ENCODE results near the gene RCOR2.

Gene RCOR2

GRCh38 chr11:63939397-63939891 is 22.5 kb upstream of the RCOR2 start:
- DNase-seq (ENCODE audit: extremely low read depth, low read depth), result no peak
- TF ChIP-seq CTCF (IDR thresholded peaks at IDR 0.05; ENCODE audit: low read depth, low read length, missing control alignments), result no peak
- H3K4me3 ChIP-seq (replicated peaks; ENCODE audit: low read depth, low read length), result peak overlapping the region; percentile 83

GRCh38 chr11:63938479-63939396 is 21.8 kb upstream of the RCOR2 start, which contains the start of gene NAA40:
Gene NAA40 (plus strand): TSS chr11:63939002. CDS start chr11:63939097, 95 bp downstream.
- TF ChIP-seq CTCF (IDR thresholded peaks at IDR 0.05; ENCODE audit: low read depth, low read length, missing control alignments), result no peak
- peak; percentile 75 for DNase-seq (ENCODE audit: extremely low read depth, low read depth)
- H3K4me3 ChIP-seq (replicated peaks; ENCODE audit: low read depth, low read length), result peak within 1 kb of the TSS; percentile 83

GRCh38 chr11:63937713-63938478 is 20.9 kb upstream of the RCOR2 start:
- no peak for TF ChIP-seq CTCF (IDR thresholded peaks at IDR 0.05; ENCODE audit: low read depth, low read length, missing control alignments)
- peak overlapping the region; percentile 83 for H3K4me3 ChIP-seq (replicated peaks; ENCODE audit: low read depth, low read length)
- no peak for DNase-seq (ENCODE audit: extremely low read depth, low read depth)

GRCh38 chr11:63933459-63933858 is 16.5 kb upstream of the RCOR2 start:
- no peak overlapping the region for H3K4me3 ChIP-seq (replicated peaks; ENCODE audit: low read depth, low read length)
- no peak for DNase-seq (ENCODE audit: extremely low read depth, low read depth)
- TF ChIP-seq CTCF (IDR thresholded peaks at IDR 0.05; ENCODE audit: low read depth, low read length, missing control alignments), result no peak

GRCh38 chr11:63931876-63932275 is 14.9 kb upstream of the RCOR2 start:
- no peak for TF ChIP-seq CTCF (IDR thresholded peaks at IDR 0.05; ENCODE audit: low read depth, low read length, missing control alignments)

GRCh38 chr11:63931045-63931444 is 14.1 kb upstream of the RCOR2 start:
- TF ChIP-seq CTCF (IDR thresholded peaks at IDR 0.05; ENCODE audit: low read depth, low read length, missing control alignments), result no peak
- no peak for DNase-seq (ENCODE audit: extremely low read depth, low read depth)
- no peak overlapping the region for H3K4me3 ChIP-seq (replicated peaks; ENCODE audit: low read depth, low read length)

More at GRCh38 chr11:63931876-63932275, 14.9 kb upstream of the RCOR2 start:
- H3K4me3 ChIP-seq (replicated peaks; ENCODE audit: low read depth, low read length), result no peak overlapping the region
- DNase-seq (ENCODE audit: extremely low read depth, low read depth), result no peak

Measured in HFF-Myc (cell line).